Measurements from ENCODE around the gene PDZRN4. TPM values are rescaled to one million over a fixed set of nuclear protein-coding genes. Genes with fewer than 3 reads are reported as not detected.

Gene PDZRN4
- total RNA-seq, 1 donor, result not detected

GRCh38 chr12:41476499-41477439, 288.6 kb downstream of the PDZRN4 start:
- no peak for TF ChIP-seq CTCF (IDR thresholded peaks at IDR 0.05; ENCODE audit: insufficient read depth, low read depth, low read length)
- H3K4me3 ChIP-seq (ENCODE audit: low read depth, low read length), result no peak overlapping the region
- DNase-seq (ENCODE audit: low read depth), result no peak

DNA sequence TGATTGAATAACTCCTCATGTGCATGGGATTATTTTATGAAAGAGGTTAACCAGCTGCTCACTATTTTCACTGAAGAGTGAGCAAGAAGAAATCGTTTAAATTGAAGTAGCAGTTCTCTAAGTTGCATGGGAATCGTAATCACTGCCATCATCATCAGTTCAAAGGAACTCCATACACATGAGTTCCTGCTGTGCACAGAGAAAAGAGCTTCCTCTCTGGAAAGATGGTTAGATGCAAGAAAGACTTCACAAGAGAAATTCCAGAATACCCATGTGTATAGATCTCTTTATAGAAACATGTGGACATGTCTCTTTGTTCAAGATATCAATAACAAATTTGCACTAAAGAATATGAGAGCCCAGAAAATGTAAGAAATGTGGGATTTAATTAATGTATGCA, 291.3 kb downstream of the PDZRN4 start:
- TF ChIP-seq CTCF (IDR thresholded peaks at IDR 0.05; ENCODE audit: insufficient read depth, low read depth, low read length), result no peak
- H3K4me3 ChIP-seq (ENCODE audit: low read depth, low read length), result no peak overlapping the region
- DNase-seq (ENCODE audit: low read depth), result no peak

DNA sequence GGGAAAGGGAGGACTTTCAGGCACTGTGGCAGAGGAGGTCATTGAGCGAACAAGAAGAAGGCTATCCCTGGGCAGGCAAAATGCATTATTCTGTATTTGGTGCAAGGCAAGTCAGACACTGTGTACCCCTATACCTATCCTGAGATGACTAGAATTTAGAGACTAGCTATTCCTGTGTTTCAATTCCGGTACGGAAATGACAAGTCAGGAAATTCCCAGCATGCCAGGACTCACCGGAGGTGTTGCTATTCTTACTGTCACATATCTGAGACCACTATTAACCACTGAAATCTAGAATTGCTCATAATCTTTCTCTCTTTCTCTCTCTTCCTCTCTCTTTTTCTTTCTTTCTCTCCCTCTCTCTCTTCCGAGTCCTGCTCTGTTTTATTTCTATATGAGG, 297.1 kb downstream of the PDZRN4 start:
- DNase-seq (ENCODE audit: low read depth), result no peak
- TF ChIP-seq CTCF (IDR thresholded peaks at IDR 0.05; ENCODE audit: insufficient read depth, low read depth, low read length), result no peak
- no peak overlapping the region for H3K4me3 ChIP-seq (ENCODE audit: low read depth, low read length)

- TF ChIP-seq CTCF (IDR thresholded peaks at IDR 0.05; ENCODE audit: insufficient read depth, low read depth, low read length), result no peak
- no peak overlapping the region for H3K4me3 ChIP-seq (ENCODE audit: low read depth, low read length)
- DNase-seq (ENCODE audit: low read depth), result no peak
These were observed 298.6 kb downstream of the PDZRN4 start for GRCh38 chr12:41486718-41487117.

GRCh38 chr12:41496009-41496408, 307.9 kb downstream of the PDZRN4 start:
- no peak for DNase-seq (ENCODE audit: low read depth)
- no peak for TF ChIP-seq CTCF (IDR thresholded peaks at IDR 0.05; ENCODE audit: insufficient read depth, low read depth, low read length)
- no peak overlapping the region for H3K4me3 ChIP-seq (ENCODE audit: low read depth, low read length)

DNA sequence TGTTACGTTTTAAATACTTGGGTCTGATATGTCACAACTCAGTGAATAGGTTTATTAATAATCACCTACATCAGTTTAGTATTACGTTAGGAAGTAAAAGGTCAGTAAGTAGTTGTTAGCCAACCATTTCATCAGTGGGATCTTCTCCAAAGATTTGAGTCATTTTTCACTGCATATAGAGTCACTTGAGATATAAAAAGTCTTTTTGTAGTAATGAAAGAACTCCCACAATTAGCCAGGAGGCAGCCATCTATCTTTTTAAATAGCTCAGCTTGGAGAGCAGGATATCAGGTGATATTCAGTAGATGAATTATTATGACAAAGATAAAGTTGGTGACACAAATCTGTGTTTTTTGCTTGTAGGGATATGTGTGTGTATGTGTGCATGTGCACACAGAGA, 309.3 kb downstream of the PDZRN4 start:
- DNase-seq (ENCODE audit: low read depth), result no peak

More for the DNA sequence above, 309.3 kb downstream of the PDZRN4 start:
- no peak overlapping the region for H3K4me3 ChIP-seq (ENCODE audit: low read depth, low read length)
- TF ChIP-seq CTCF (IDR thresholded peaks at IDR 0.05; ENCODE audit: insufficient read depth, low read depth, low read length), result no peak

All from fibroblast of villous mesenchyme (primary cell).